Fibroblast of lung (primary cell): Measurements from ENCODE around the gene PNPLA7.

ENCODE experiments used
- EZH2 ChIP-seq: IDR thresholded peaks from 2 replicates; pipeline ENCODE4 v1.5.1; 2012; ENCODE audit warnings: low read length, control low read depth, mild to moderate bottlenecking; ENCODE audit errors: missing control alignments
- TF ChIP-seq, protein P1 (sequence below), 2 donors: IDR thresholded peaks in 1 of 2; conservative IDR thresholded peaks in 1 of 2; 1 replicate in 1 of 2; 2 replicates in 1 of 2; pipeline ENCODE4 v1.5.1; 2011 to 2012; ENCODE audit warnings: low read length in 2 of 2, control low read depth in 1 of 2, inconsistent platforms in 1 of 2, low read depth in 1 of 2, mild to moderate bottlenecking in 1 of 2

DNA sequence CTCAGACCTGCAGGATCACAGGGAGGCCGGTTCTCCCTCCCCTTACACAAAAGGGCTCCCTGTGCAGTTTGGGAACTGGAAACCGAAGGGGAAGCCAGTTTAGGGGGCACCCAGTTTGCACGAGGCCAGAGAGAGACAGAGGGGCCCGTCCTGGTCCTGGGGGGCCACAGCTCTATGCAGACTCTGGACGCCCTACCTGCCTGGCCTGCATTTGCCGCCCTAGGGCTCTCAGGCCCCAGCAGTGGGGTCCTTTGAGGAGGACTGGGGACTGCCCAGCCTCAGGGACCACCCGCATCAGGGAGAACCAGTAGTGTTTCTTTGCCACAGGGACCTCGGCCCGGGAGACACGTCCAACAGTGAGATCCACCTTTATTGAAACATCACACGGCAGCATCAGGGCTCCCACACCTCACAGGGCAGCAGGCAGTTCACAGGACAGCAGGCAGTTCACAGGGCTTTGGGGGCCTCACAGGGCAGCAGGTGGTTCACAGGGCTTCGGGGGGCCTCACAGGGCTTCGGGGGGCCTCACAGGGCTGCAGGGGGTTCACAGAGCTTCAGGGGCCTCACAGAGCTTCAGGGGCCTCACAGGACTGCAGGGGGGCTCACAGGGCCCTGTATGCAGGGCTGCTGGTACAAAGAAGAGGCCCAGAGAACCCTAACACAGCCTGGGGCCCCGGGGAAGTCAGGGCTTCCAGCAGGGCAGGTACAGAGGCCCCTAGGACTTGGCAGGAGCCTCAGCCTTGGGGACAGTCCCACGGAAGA is 90.4 kb downstream of the PNPLA7 start:
- TF ChIP-seq, protein P1, sequence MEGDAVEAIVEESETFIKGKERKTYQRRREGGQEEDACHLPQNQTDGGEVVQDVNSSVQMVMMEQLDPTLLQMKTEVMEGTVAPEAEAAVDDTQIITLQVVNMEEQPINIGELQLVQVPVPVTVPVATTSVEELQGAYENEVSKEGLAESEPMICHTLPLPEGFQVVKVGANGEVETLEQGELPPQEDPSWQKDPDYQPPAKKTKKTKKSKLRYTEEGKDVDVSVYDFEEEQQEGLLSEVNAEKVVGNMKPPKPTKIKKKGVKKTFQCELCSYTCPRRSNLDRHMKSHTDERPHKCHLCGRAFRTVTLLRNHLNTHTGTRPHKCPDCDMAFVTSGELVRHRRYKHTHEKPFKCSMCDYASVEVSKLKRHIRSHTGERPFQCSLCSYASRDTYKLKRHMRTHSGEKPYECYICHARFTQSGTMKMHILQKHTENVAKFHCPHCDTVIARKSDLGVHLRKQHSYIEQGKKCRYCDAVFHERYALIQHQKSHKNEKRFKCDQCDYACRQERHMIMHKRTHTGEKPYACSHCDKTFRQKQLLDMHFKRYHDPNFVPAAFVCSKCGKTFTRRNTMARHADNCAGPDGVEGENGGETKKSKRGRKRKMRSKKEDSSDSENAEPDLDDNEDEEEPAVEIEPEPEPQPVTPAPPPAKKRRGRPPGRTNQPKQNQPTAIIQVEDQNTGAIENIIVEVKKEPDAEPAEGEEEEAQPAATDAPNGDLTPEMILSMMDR (conservative IDR thresholded peaks at IDR 0.05 in 1 of 2, IDR thresholded peaks at IDR 0.05 in 1 of 2; ENCODE audit: low read depth in 1 of 2, low read length in 2 of 2) = no peak
- no peak for TF ChIP-seq EZH2
